ENCODE measurements around the gene NHLRC1.
A peak's percentile ranks its signal among the peaks of the same experiment; 100 is the strongest.

The NHLRC1 gene

DNA sequence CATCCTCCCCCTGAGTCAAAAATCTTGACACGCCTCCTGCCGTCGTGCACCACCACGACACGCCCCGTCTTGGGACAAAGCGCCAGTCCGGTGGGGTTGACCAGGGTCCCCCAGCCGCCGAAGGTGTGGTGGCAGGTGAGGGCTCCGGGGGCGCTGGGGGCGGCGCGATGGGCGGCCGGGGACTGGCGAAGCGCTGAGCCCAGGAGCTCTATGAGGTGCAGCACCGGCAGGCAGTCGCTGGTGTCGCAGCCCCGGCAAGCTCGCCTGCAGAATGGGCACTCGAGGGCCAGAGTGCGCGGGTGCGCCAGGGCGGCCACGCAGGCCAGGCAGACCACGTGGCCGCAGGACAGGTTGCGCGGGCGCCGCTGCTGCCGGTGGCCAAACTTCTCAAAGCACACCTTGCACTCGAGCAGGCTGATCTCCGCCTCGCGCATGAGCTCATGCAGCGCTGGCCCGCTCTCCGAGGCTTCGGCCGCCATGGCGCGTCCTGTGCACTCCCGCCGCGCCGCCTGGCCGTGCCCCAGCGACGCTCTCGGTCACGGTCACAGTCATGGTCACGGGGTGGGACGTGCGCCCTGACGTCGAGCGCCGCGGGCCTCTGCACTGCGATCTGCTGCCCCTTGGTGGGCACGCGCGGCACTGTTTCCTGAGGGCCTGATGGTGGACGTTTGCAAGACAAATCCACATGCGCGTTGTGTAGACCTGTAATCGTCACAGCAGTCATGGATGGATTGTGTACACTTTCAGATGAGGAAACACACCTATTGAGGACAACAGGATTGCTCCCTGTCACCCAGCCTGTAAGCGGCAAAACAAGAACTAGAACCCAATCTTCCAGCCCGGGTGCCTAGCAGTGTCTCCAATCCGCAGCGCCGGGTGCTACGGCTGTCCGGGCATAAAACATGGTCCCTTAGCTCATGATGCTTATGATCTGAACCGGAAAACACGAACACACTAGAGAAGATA is at the start of gene NHLRC1:
Gene NHLRC1, minus strand, starts transcription at position 550 of the 966 bp plus-strand sequence. Its CDS starts 71 bp downstream, at position 479.
- peak within 1 kb of the TSS; percentile 40 for H3K4me3 ChIP-seq (ENCODE audit: low read depth, low read length)
- TF ChIP-seq, protein P1, sequence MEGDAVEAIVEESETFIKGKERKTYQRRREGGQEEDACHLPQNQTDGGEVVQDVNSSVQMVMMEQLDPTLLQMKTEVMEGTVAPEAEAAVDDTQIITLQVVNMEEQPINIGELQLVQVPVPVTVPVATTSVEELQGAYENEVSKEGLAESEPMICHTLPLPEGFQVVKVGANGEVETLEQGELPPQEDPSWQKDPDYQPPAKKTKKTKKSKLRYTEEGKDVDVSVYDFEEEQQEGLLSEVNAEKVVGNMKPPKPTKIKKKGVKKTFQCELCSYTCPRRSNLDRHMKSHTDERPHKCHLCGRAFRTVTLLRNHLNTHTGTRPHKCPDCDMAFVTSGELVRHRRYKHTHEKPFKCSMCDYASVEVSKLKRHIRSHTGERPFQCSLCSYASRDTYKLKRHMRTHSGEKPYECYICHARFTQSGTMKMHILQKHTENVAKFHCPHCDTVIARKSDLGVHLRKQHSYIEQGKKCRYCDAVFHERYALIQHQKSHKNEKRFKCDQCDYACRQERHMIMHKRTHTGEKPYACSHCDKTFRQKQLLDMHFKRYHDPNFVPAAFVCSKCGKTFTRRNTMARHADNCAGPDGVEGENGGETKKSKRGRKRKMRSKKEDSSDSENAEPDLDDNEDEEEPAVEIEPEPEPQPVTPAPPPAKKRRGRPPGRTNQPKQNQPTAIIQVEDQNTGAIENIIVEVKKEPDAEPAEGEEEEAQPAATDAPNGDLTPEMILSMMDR (IDR thresholded peaks at IDR 0.05; ENCODE audit: borderline replicate concordance, insufficient read depth, low read depth, low read length): peak; percentile 89

DNA sequence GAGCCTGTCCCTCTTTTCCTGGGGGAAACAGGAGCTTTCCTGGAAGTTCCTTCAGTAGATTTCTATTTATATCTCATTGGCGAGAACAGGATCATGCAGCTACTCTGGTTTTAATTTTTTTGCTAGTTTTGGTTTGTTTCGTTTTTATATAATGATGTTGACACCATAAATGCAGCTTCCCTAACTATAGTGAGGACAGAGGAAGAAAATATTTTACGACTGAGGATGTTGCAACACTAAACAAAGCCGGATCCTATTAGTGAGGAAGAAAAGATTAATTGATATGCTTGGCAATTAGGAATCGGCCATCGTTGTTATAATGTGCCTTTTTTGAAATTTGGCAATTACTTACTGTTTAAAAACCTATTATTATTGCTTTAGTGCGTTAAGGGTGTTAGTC is 49.4 kb upstream of the NHLRC1 start:
- TF ChIP-seq, protein P1 (IDR thresholded peaks at IDR 0.05; ENCODE audit: borderline replicate concordance, insufficient read depth, low read depth, low read length): no peak
- H3K4me3 ChIP-seq (ENCODE audit: low read depth, low read length): no peak overlapping the region

DNA sequence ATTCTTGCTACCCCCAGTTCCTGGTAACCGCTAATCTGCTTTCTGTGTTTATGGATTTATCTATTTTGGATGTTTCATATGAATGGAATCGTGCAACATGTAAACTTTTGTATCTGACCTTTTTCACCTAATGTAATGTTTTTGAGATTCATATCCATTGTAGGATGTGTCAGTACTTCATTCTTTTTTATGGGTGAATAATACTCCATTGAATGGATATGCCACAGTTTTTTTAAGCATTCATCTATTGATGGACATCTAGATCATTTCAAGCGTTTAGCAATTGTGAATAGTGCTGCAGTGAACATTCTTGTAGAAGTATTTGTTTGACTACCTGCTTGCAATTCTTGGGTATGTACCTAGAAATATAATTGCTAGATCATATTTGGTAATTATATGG is 45.8 kb upstream of the NHLRC1 start:
- H3K4me3 ChIP-seq (ENCODE audit: low read depth, low read length): no peak overlapping the region
- TF ChIP-seq, protein P1 (IDR thresholded peaks at IDR 0.05; ENCODE audit: borderline replicate concordance, insufficient read depth, low read depth, low read length): no peak

DNA sequence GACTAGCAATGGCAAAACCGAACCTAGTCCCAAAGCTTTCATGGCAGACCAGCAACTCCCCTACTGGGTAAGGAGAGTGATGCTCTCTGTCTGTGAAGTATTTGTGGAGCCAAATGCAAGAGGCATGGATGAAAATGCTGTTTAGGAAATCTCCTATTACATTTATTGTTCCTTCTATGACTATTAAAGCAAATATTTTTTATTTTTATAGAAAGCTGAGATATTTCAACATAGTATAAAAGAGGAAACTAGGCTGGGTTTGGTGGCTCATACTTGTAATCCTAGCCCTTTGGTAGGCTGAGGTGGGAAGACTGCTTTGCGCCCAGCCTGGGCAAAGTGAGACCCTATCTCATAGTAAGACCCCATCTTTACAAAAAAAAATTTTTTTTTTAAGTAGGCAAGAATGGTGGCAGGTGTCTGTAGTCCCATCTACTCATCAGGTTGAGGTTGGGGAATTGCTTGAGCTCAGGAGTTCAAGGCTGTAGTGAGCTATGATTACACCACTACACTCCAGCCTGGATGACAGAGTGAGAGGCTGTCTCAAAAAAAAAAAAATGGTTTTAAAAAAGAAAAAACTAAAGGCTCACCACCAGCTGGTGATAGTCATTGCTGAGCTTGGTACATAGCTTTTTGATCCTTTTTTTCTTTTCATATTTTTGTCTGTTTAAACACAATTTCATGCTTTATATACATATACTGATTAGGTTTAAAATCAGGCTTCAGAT is 44.0 kb upstream of the NHLRC1 start:
- no peak overlapping the region for H3K4me3 ChIP-seq (ENCODE audit: low read depth, low read length)
- TF ChIP-seq, protein P1 (IDR thresholded peaks at IDR 0.05; ENCODE audit: borderline replicate concordance, insufficient read depth, low read depth, low read length): no peak

DNA sequence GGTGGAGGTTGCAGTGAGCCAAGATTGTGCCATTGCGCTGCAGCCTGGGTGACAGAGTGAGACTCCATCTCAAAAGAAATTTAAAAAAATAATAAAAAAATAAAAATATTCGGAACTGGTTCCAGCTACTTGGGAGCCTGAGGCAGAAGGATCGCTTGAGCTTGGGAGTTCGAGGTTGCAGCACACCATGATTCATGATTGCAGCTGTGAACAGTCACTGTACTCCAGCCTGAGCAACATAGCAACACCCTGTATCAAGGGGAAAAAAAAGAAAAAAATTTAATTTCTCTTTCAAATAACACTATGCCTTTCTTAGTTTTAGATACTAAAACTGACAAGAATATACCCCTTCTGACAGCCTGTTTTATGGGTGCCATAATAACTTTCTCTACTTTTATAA is 43.3 kb upstream of the NHLRC1 start:
- TF ChIP-seq, protein P1 (IDR thresholded peaks at IDR 0.05; ENCODE audit: borderline replicate concordance, insufficient read depth, low read depth, low read length): no peak
- H3K4me3 ChIP-seq (ENCODE audit: low read depth, low read length): no peak overlapping the region

DNA sequence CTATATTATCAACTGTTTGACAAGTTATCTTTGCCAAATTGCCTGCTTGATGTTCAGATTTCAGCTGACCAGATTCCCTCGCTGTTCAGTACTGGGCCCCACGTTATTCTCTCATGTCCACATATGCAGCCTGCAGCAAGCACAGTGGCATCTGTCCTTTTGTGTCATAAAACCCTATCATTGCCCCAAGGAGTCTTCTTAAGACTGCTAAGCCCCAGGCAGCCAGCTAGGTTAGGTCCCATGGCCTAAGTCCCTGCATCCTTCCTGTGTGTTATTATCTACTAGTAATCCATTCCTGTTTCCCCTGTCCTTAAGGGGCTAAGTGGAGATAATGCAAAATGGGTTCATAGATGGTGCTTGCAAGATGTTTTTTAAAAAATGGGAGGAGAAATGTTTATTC is 39.9 kb upstream of the NHLRC1 start:
- no peak overlapping the region for H3K4me3 ChIP-seq (ENCODE audit: low read depth, low read length)
- TF ChIP-seq, protein P1 (IDR thresholded peaks at IDR 0.05; ENCODE audit: borderline replicate concordance, insufficient read depth, low read depth, low read length): no peak
